Large intestine (tissue), 12 donors: Measurements from ENCODE around the gene RAD51AP1. TPM values are rescaled to one million over a fixed set of nuclear protein-coding genes. Genes with fewer than 3 reads are reported as not detected.
"Not testable (repeated sequence)": the region's sequence is repeated elsewhere in the genome, so short reads cannot be mapped to it uniquely, and the experiment has no call there.

Source experiments
- DNase-seq, 2 donors: peaks; one replicate each; pipeline versions ENCODE4 v3.0.0 to v3.0.0-alpha.2; 2013
- H3K27ac ChIP-seq: one replicate; pipeline ENCODE4 v1.5.1; 2013; ENCODE audit warnings: low read length
- H3K27me3 ChIP-seq: 2 replicates; pipeline ENCODE4 v1.6.1; 2013; ENCODE audit warnings: low read length; ENCODE audit not compliant: control insufficient read depth, insufficient read depth
- H3K36me3 ChIP-seq: 2 replicates; pipeline ENCODE4 v1.6.1; 2013; ENCODE audit warnings: low read length; ENCODE audit not compliant: control insufficient read depth, insufficient read depth
- H3K4me1 ChIP-seq: one replicate; pipeline ENCODE4 v1.6.1; 2013; ENCODE audit warnings: low read length; ENCODE audit not compliant: control insufficient read depth, insufficient read depth
- H3K4me3 ChIP-seq: one replicate; pipeline ENCODE4 v1.5.1; 2013; ENCODE audit warnings: low read length
- H3K9me3 ChIP-seq: one replicate; pipeline ENCODE4 v1.6.1; 2013; ENCODE audit warnings: mild to moderate bottlenecking, low read depth, low read length, moderate library complexity; ENCODE audit not compliant: control insufficient read depth
- WGBS: methylation state at CpG from one replicate; pipeline ENCODE4 v1.1.5; 2013; ENCODE audit warnings: low lambda C conversion rate; ENCODE audit not compliant: insufficient coverage; 5-methylcytosine and 5-hydroxymethylcytosine counted together
- long read RNA-seq, 11 donors: transcript quantifications; one replicate each; lab custom pipeline, GENCODE V29; 2026
- polyA plus RNA-seq: library from polyadenylated mRNA; unstranded; fragments of 120-200 nt; gene quantifications from one replicate; pipeline ENCODE4 v1.2.1, GENCODE V29; 2013

The RAD51AP1 gene
- polyA plus RNA-seq: 16.0 TPM
- long read RNA-seq, donor 1, partial matches to known transcripts: 0 of 3 reads
- long read RNA-seq, donor 1, other reads (novel, unspliced or antisense): 0 of 3 reads
- long read RNA-seq, donor 2, partial matches to known transcripts: 0 of 2 reads
- long read RNA-seq, donor 2, other reads (novel, unspliced or antisense): 0 of 2 reads
- long read RNA-seq, donor 3: 0 reads
- long read RNA-seq, donor 4: 0 reads
- long read RNA-seq, donor 5: 0 reads
- long read RNA-seq, donor 6, partial matches to known transcripts: 0 of 3 reads
- long read RNA-seq, donor 6, other reads (novel, unspliced or antisense): 0 of 3 reads
- long read RNA-seq, donor 7: 0 reads
- long read RNA-seq, donor 8, partial matches to known transcripts: 0 of 4 reads
- long read RNA-seq, donor 8, other reads (novel, unspliced or antisense): 0 of 4 reads
- long read RNA-seq, donor 9, partial matches to known transcripts: 0 of 1 reads
- long read RNA-seq, donor 9, other reads (novel, unspliced or antisense): 0 of 1 reads
- long read RNA-seq, donor 10, partial matches to known transcripts: 0 of 3 reads
- long read RNA-seq, donor 10, other reads (novel, unspliced or antisense): 0 of 3 reads
- long read RNA-seq, donor 11, partial matches to known transcripts: 0 of 3 reads
- long read RNA-seq, donor 11, other reads (novel, unspliced or antisense): 0 of 3 reads

GRCh38 chr12:4538207-4539160, at the start of gene RAD51AP1:
RAD51AP1 (plus strand) TSS chr12:4538890; CDS start chr12:4538940, 50 bp downstream.
- H3K4me3 ChIP-seq: peak within 1 kb of the TSS; percentile 100
- peak within 1 kb of the TSS; percentile 80 for H3K27ac ChIP-seq
- H3K9me3 ChIP-seq: no peaks in the 10 kb centered on the region
- 0% methylated on average over 8 of the region's 49 CpGs for WGBS
- DNase-seq: peak; percentile 97 to 98
- no peaks in the 10 kb centered on the region for H3K4me1 ChIP-seq
- H3K27me3 ChIP-seq: no peaks in the 10 kb centered on the region
- H3K36me3 ChIP-seq: peaks cover 11% of the 10 kb centered on the region

GRCh38 chr12:4489556-4489955, 49.1 kb upstream of the RAD51AP1 start:
- H3K4me3 ChIP-seq: no peak overlapping the region
- WGBS: 100% methylated on average over 1 of the region's 2 CpGs
- no peaks in the 10 kb centered on the region for H3K4me1 ChIP-seq
- H3K9me3 ChIP-seq: no peaks in the 10 kb centered on the region
- H3K27ac ChIP-seq: no peak overlapping the region
- no peak for DNase-seq
- peaks cover 18% of the 10 kb centered on the region for H3K36me3 ChIP-seq
- no peaks in the 10 kb centered on the region for H3K27me3 ChIP-seq

DNA sequence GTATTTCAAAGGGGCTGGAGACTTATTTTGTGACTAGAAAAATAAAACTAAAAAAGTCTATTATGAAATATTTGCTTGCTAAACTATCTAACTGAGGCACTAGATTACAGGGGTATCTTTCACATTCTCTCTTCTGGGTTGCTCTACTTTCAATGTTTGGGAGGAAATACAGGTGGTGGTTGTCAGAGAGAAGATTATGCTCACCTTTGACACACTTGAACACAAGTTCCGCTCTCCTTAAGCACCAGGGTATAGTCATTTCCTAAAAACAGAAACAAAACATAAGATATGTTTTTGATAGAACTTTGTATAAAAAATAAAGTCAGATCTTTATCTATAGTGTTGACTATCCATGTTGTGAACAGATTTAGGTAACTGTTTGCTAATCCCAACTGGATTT, 47.7 kb upstream of the RAD51AP1 start:
- Histone ChIP-seq H3K36me3 (peaks cover 18% of the 10 kb centered on the region), H3K27me3 (no peaks in the 10 kb centered on the region), H3K27ac (no peak overlapping the region), H3K9me3 (no peaks in the 10 kb centered on the region), H3K4me3 (no peak overlapping the region), H3K4me1 (no peaks in the 10 kb centered on the region)
- DNase-seq: no peak
- 100% methylated on average over 1 of the region's 1 CpG for WGBS

GRCh38 chr12:4496145-4496838, 42.4 kb upstream of the RAD51AP1 start:
- no peak for DNase-seq
- Histone ChIP-seq H3K9me3 (no peaks in the 10 kb centered on the region), H3K4me1 (no peaks in the 10 kb centered on the region), H3K36me3 (peaks cover 21% of the 10 kb centered on the region), H3K27me3 (no peaks in the 10 kb centered on the region), H3K4me3 (no peak overlapping the region), H3K27ac (no peak overlapping the region)
- WGBS: no CpG with 5 or more reads among the region's 1 CpG

- H3K36me3 ChIP-seq: peaks cover 29% of the 10 kb centered on the region
- no peaks in the 10 kb centered on the region for H3K27me3 ChIP-seq
- H3K4me3 ChIP-seq: no peak overlapping the region
- DNase-seq: no peak
- H3K9me3 ChIP-seq: no peaks in the 10 kb centered on the region
- WGBS: no CpG with 5 or more reads among the region's 1 CpG
- no peaks in the 10 kb centered on the region for H3K4me1 ChIP-seq
- H3K27ac ChIP-seq: no peak overlapping the region
Measured at GRCh38 chr12:4499186-4499585, 39.5 kb upstream of the RAD51AP1 start.

DNA sequence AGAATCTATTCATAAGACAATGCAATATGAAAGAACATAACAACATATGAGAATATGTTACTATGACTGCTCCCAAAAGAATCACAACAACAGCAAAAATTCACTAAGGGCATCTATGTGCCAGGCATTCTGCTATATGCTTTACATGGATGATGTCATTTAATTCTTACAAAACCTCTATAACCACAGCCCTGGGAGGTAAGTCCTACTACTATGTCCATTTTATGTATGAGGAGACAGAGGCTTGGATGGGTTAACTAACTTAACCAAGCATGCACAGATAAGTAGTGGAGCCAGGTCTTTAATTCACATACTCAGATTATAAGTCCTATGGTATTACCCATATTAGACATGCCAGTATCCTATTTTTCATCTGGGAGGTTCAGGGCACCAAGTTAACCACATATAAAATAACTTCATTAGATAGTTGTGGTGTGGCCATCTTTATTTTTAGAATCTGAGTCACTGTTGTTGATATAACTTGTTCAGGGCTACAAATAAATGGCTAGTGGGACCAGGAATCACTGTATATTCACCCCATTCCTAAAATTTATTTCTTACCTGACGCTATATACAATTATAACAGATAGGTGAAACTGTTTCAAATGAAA, 33.2 kb upstream of the RAD51AP1 start:
- DNase-seq: no peak
- Histone ChIP-seq H3K4me3 (no peak overlapping the region), H3K36me3 (peaks cover 19% of the 10 kb centered on the region), H3K4me1 (no peaks in the 10 kb centered on the region), H3K27ac (no peak overlapping the region), H3K9me3 (no peaks in the 10 kb centered on the region), H3K27me3 (no peaks in the 10 kb centered on the region)
- 100% methylated on average over 1 of the region's 1 CpG for WGBS

- Histone ChIP-seq H3K27me3 (no peaks in the 10 kb centered on the region), H3K9me3 (no peaks in the 10 kb centered on the region), H3K4me3 (no peak overlapping the region), H3K36me3 (peaks cover 14% of the 10 kb centered on the region), H3K27ac (no peak overlapping the region), H3K4me1 (no peaks in the 10 kb centered on the region)
- WGBS: 27% methylated on average over 3 of the region's 3 CpGs
- peak in 1 of 2 donors; percentile 50 for DNase-seq
Measured at GRCh38 chr12:4506430-4506829, 32.3 kb upstream of the RAD51AP1 start.

DNA sequence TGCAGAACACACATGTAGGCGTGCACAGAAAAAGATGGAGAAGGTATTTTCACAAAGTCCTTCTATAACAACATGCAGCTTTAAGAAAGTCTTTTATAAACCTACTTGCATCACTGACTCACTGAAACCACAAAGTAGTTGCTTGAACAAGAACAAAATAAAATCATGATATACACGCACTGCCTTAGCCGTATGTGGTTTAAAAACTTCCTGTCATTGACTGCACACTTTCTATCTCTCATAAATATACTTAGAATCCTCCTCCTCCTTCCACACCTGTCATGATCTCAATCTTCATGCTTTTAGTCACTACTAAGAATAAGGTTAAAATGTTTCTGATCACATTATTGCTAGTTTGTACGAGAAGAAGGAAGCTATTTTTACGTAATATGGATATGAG, 31.8 kb upstream of the RAD51AP1 start:
- Histone ChIP-seq H3K36me3 (peaks cover 13% of the 10 kb centered on the region), H3K9me3 (no peaks in the 10 kb centered on the region), H3K27ac (no peak overlapping the region), H3K4me3 (no peak overlapping the region), H3K4me1 (no peaks in the 10 kb centered on the region), H3K27me3 (no peaks in the 10 kb centered on the region)
- WGBS: 81% methylated on average over 4 of the region's 5 CpGs
- DNase-seq: peak in 1 of 2 donors; percentile 17

DNA sequence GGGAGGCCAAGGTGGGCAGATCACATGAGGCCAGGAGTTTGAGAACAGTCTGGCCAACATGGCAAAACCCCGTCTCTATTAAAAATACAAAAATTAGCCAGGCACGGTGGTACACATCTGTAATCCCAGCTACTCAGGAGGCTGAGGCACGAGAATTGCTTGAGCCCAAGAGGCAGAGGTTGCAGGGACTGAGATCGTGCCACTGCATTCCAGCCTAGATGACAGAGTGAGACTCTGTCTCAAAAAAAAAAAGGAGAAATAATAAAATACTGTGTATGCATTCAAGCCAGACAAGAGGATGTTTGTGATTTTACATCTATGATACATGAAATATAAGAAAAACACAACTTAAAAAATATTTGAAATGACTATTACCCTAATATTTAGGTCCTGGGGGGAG, 30.2 kb upstream of the RAD51AP1 start:
- not testable (repeated sequence) for H3K27me3 ChIP-seq, H3K9me3 ChIP-seq, H3K36me3 ChIP-seq, H3K27ac ChIP-seq, H3K4me3 ChIP-seq, DNase-seq, H3K4me1 ChIP-seq
- WGBS: no CpG with 5 or more reads among the region's 4 CpGs
